Right forelimb (tissue), 1 donor: ENCODE results near the gene WHRN.

Source experiments
- DNase-seq: peaks from one replicate; pipeline ENCODE4 v3.0.0-alpha.2; 2018

WHRN gene

GRCh38 chr9:114489928-114490327 lies 15.3 kb downstream of the WHRN start:
- DNase-seq = no peak

- DNase-seq = no peak
Measured at GRCh38 chr9:114488398-114489129, 16.7 kb downstream of the WHRN start.

GRCh38 chr9:114487607-114488300 lies 17.5 kb downstream of the WHRN start:
- DNase-seq = peak; percentile 58

GRCh38 chr9:114486205-114486963 lies 18.9 kb downstream of the WHRN start:
- DNase-seq = no peak

- DNase-seq = no peak
Measured at GRCh38 chr9:114484854-114485443, 20.3 kb downstream of the WHRN start.

GRCh38 chr9:114484215-114484853 lies 20.9 kb downstream of the WHRN start:
- no peak for DNase-seq

- no peak for DNase-seq
Measured at GRCh38 chr9:114483499-114483898, 21.8 kb downstream of the WHRN start.

GRCh38 chr9:114482593-114482992 lies 22.7 kb downstream of the WHRN start:
- no peak for DNase-seq

GRCh38 chr9:114481789-114482188 lies 23.5 kb downstream of the WHRN start:
- no peak for DNase-seq

GRCh38 chr9:114480746-114481435 lies 24.4 kb downstream of the WHRN start:
- no peak for DNase-seq

GRCh38 chr9:114478871-114479270 lies 26.4 kb downstream of the WHRN start:
- DNase-seq = no peak

- no peak for DNase-seq
Measured at GRCh38 chr9:114478459-114478858, 26.8 kb downstream of the WHRN start.

- DNase-seq = no peak
Measured at GRCh38 chr9:114477642-114478041, 27.6 kb downstream of the WHRN start.

GRCh38 chr9:114476891-114477469 lies 28.3 kb downstream of the WHRN start:
- no peak for DNase-seq

GRCh38 chr9:114475412-114476135 lies 29.7 kb downstream of the WHRN start:
- no peak for DNase-seq

GRCh38 chr9:114474425-114474824 lies 30.8 kb downstream of the WHRN start:
- DNase-seq = no peak

- no peak for DNase-seq
Measured at GRCh38 chr9:114473447-114473801, 31.8 kb downstream of the WHRN start.

GRCh38 chr9:114472765-114473446 lies 32.4 kb downstream of the WHRN start:
- no peak for DNase-seq

- no peak for DNase-seq
Measured at GRCh38 chr9:114471157-114471556, 34.1 kb downstream of the WHRN start.

- no peak for DNase-seq
Measured at GRCh38 chr9:114470581-114470980, 34.7 kb downstream of the WHRN start.

GRCh38 chr9:114470121-114470520 lies 35.2 kb downstream of the WHRN start:
- DNase-seq = no peak
